Fibroblast of skin of back (primary cell): Measurements from ENCODE around the gene FAM169A. TPM values are rescaled to one million over a fixed set of nuclear protein-coding genes. Genes with fewer than 3 reads are reported as not detected.
A peak's percentile ranks its signal among the peaks of the same experiment; 100 is the strongest.
"Not testable (repeated sequence)": the region's sequence is repeated elsewhere in the genome, so short reads cannot be mapped to it uniquely, and the experiment has no call there.

Experiments
- DNase-seq: peaks from one replicate; pipeline ENCODE4 v3.0.0-alpha.2; 2013
- polyA plus RNA-seq, 2 experiments: library from polyadenylated mRNA; unstranded; fragments of 120-200 nt; gene quantifications; one replicate each; pipeline ENCODE4 v1.2.1, GENCODE V29; 2013; ENCODE audit not compliant: insufficient read length in 2 of 2

The FAM169A gene, protein sequence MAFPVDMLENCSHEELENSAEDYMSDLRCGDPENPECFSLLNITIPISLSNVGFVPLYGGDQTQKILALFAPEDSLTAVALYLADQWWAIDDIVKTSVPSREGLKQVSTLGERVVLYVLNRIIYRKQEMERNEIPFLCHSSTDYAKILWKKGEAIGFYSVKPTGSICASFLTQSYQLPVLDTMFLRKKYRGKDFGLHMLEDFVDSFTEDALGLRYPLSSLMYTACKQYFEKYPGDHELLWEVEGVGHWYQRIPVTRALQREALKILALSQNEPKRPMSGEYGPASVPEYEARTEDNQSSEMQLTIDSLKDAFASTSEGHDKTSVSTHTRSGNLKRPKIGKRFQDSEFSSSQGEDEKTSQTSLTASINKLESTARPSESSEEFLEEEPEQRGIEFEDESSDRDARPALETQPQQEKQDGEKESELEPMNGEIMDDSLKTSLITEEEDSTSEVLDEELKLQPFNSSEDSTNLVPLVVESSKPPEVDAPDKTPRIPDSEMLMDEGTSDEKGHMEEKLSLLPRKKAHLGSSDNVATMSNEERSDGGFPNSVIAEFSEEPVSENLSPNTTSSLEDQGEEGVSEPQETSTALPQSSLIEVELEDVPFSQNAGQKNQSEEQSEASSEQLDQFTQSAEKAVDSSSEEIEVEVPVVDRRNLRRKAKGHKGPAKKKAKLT
- 0.96 TPM for polyA plus RNA-seq (2013, experiment 1 of 2; ENCODE audit: insufficient read length)
- polyA plus RNA-seq (2013, experiment 2 of 2; ENCODE audit: insufficient read length) = 0.75 TPM

- peak; percentile 55 for DNase-seq
Observed at GRCh38 chr5:74865804-74866595, at the start of gene FAM169A. TSS of gene FAM169A (minus strand) at chr5:74866387. CDS start at chr5:74841676, 24,711 bp downstream.

- no peak for DNase-seq
Observed at GRCh38 chr5:74915488-74915887, 49.3 kb upstream of the FAM169A start.

DNA sequence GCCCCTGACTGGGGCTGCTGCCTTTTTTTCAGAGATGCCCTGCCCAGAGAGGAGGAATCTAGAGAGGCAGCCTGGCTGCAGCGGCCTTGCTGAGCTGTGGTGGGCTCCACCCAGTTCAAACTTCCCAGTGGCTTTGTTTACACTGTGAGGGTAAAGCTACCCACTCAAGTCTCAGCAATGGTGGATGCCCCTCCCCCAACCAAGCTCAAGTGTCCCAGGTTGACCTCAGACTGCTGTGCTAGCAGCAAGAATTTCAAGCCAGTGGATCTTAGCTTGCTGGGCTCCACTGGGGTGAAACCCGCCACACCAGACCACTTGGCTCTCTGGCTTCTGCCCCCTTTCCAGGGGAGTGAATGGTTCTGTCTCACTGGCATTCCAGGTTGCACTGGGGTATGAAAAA lies 45.2 kb upstream of the FAM169A start:
- not testable (repeated sequence) for DNase-seq

DNA sequence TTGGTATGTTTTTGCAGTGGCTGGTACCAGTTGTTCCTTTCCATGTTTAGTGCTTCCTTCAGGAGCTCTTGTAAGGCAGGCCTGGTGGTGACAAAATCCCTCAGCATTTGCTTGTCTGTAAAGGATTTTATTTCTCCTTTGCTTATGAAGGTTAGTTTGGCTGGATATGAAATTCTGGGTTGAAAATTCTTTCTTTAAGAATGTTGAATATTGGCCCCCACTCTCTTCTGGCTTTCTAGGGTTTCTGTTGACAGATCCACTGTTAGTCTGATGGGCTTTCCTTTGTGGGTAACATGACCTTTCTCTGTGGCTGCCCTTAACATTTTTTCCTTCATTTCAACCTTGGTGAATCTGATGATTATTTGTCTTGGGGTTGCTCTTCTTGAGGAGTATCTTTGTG lies 43.7 kb upstream of the FAM169A start:
- not testable (repeated sequence) for DNase-seq

DNA sequence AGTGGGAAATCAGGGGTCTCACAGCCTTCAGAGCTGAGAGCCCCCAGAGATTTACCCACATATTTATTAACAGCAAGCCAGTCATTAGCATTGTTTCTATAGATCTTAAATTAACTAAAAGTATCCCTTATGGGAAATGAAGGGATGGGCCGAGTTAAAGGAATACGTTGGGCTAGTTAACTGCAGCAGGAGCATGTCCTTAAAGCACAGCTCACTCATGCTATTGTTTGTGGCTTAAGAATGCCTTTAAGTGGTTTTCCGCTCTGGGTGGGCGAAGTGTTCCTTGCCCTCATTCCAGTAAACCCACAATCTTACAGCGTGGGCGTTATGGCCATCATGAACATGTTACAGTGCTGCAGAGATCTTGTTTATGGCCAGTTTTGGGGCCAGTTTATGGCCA lies 42.0 kb upstream of the FAM169A start:
- not testable (repeated sequence) for DNase-seq

DNA sequence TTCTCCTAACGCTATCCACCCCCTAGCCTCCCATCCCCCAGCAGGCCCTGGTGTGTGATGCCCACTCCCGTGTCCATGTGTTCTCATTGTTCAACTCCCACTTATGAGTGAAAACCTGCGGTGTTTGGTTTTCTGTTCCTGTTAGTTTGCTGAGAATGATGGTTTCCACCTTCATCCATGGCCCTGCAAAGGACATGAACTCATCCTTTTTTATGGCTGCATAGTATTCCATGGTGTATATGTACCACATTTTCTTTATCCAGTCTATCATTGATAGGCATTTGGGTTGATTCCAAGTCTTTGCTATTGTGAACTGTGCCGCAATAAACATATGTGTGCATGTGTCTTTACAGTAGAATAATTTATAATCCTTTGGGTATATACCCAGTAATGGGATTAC lies 38.5 kb upstream of the FAM169A start:
- DNase-seq = not testable (repeated sequence)

GRCh38 chr5:74903165-74903787 lies 37.1 kb upstream of the FAM169A start:
- no peak for DNase-seq

DNA sequence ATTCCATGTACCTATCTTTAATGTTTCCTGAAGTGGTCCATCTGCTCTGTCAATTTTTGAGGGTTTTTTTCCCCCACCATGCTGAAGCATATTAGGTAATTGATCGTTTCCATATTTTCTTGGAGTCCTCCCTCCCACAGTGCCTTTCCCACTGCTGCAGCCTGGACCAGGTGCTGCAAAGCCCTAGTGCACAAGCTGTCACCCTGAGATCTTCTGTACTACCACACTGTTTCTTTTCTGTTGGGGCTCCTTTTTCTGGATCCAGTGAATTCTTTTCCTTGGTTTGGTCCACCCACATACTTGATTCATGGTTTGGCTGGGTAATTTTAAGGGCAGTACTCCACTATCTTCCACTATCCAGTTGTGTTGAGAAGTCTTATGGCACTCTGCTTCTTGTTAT lies 30.9 kb upstream of the FAM169A start:
- no peak for DNase-seq

DNA sequence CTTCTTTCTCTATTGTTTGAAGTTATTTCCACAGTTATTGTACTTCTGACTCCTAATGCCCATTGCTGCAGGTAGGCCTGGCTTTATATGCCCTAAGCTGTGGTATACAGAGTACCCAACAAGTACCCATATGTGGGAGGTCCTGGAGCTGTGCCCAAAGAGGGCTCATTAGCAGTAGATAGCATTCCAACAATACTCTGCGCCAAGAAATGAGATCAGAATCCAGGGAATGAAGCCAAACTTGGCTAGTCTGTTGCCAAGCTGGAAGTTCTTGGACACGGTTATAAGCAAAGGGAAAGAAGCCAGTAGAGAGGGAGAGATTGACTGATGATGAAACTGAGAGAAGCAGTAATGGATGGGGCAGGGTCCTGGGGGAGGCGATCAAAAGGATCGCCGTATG lies 29.7 kb upstream of the FAM169A start:
- DNase-seq = peak; percentile 50

DNA sequence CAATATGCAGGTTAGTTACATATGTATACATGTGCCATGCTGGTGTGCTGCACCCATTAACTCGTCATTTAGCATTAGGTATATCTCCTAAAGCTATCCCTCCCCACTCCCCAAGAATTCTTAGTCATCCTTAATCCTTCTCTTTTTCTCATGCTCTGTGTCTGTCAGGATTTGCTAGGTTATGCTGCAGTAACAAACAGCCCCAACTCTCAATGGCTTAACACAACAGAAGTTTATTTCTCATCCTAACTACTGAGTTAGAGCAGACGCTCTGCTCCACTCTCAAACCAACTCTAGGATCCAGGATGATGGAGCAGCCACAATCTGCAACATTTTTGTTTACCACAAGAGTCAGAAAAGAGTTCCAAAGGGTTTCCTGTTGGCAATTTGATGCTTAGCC lies 28.2 kb upstream of the FAM169A start:
- no peak for DNase-seq

- DNase-seq = no peak
Observed at GRCh38 chr5:74892921-74893320, 26.7 kb upstream of the FAM169A start.

GRCh38 chr5:74889523-74890105 lies 23.4 kb upstream of the FAM169A start:
- DNase-seq = no peak

GRCh38 chr5:74888117-74888516 lies 21.9 kb upstream of the FAM169A start:
- DNase-seq = no peak

DNA sequence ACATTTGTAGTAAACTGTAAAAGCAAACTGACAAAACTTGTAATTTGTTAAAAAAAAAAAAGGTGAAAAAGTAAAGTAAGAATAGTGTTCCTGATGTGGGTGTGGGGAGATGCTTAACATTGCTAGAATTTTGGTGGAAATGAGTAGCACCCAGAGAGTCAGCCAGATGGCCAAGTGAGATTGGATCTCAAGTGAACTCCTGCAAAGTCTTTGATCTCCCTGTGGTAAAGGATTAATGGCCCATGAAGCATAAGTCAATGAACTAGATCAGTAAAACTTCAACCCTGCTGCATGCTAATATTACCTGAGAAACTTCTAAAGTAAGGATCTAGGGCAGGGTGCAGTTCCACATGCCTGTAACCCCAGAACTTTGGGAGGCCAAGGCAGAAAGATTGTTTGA lies 19.0 kb upstream of the FAM169A start:
- no peak for DNase-seq

DNA sequence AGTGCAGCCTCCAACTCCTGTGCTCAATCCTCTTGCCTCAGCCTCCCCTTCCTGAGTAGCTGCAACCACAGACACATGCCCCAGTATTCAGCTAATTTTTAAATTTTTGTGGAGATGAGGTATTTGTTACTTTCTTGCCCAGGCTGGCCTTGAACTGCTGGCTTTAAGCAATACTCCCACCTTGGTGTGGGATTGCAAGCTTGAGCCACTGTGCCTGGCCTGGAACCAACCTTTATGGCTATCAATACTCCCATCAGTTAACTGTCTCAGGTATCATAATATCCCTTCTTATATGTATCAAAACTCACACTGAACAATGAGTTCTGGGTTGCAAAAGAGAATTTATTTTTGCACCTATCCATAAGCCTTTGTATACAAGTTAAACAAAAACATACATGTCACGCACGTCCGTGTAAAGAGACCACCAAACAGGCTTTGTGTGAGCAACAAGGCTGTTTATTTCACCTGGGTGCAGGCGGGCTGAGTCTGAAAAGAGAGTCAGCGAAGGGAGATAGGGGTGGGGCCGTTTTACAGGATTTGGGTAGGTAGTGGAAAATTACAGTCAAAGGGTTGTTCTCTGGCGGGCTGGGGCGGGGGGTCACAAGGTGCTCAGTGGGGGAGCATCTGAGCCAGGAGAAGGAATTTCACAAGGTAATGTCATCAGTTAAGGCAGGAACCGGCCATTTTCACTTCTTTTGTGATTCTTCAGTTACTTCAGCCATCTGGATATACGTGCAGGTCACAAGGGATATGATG lies 16.4 kb upstream of the FAM169A start:
- DNase-seq = not testable (repeated sequence)

DNA sequence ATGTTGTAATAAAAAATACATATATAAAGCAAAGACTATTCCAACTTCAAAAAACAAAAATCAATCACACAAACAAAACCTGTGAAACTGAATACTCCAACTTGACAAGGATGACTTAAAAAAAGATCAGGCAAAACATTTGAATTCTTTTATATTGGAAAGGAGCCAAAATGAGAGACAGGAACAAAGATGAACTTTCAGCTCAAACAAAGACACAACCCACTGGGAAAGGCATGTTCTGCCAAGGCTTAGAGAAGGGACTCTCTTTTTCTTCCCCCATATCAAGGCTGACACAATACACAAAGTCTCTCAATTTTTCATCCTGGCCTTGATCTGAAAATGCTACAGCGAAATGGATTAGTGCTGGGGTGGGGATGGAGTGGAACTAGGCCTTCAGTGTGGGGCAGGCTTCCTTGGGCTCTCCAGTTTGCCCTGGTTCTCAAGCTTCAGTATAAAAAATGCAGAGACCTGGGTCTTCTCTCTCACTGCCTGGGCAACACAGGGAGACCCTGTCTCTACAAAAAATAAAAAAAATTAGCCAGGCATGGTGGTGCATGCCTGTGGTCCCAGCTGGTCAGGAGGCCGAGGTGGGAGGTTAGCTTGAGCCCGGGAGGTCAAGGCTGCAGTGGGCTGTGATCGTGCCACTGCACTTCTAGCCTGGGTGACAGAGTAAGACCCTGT lies 11.6 kb upstream of the FAM169A start:
- no peak for DNase-seq

DNA sequence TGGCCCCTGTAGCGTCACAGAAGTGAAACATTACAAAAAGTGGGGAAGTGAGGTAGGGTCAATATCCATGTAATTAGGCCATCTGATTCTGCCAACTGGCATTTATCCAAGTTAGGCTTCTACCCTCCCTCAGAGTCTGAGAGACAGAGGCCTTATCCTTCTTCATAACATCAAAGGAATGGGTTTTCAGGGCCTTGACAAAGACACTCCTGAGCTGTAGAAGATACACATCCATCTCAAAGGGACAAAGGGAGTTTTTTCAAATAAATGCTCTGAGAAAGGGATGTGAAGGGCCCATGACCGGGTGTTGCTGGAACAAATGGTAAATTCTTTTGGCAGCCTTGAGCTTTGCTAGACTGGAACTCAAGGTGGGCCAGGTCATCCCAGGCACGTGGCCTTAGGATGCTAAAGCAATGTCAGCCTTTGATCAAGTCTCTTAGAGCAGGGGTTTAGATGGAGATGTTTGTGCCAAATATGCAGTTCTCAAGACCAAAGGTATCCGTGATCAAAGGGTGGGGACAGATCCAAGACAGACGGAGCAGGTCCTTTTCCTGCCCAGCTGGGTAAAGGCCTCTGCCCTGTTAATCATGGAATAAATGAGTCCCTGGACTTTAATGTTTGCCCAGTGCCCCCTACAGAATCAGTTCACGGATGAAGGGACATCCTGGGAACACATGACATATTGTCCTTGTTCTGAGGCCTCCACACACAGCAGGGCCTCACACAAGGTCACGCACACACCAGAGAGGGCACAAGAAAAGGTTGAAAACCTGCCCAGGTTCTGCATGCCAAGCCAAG lies 10.0 kb upstream of the FAM169A start:
- no peak for DNase-seq

GRCh38 chr5:74873525-74874249 lies 7.5 kb upstream of the FAM169A start:
- DNase-seq = no peak
